Thoracic aorta (tissue), 2 donors: ENCODE results near the gene RPL37A. TPM values are rescaled to one million over a fixed set of nuclear protein-coding genes. Genes with fewer than 3 reads are reported as not detected.
A peak's percentile ranks its signal among the peaks of the same experiment; 100 is the strongest.

Experiments
- ATAC-seq: fragments of 150-250 bp; one replicate; pipeline ENCODE4 v1.8.0; 2017; ENCODE audit warnings: low read depth; ENCODE audit not compliant: insufficient number of reproducible peaks, low FRiP score
- DNase-seq: peaks from one replicate; pipeline ENCODE4 v3.0.0-alpha.2; 2020; ENCODE audit warnings: low spot score
- H3K27ac ChIP-seq, 2 donors: fragments of 200-600 bp; sonication (generic); 1 replicate in 1 of 2; 2 replicates in 1 of 2; pipeline ENCODE4 v1.5.1; 2016; ENCODE audit warnings: mild to moderate bottlenecking in 2 of 2, moderate library complexity in 2 of 2
- H3K27me3 ChIP-seq: fragments of 200-600 bp; sonication (generic); replicated peaks from 2 replicates; pipeline ENCODE4 v1.6.0; 2016; ENCODE audit warnings: mild to moderate bottlenecking; ENCODE audit not compliant: insufficient read depth
- H3K36me3 ChIP-seq: fragments of 200-600 bp; sonication (generic); one replicate; pipeline ENCODE4 v1.5.1; 2016
- H3K4me1 ChIP-seq, 2 donors: fragments of 200-600 bp; sonication (generic); 1 replicate in 1 of 2; 2 replicates in 1 of 2; pipeline versions ENCODE4 v1.5.1 to v1.6.0; 2016; ENCODE audit warnings: low read depth in 2 of 2, mild to moderate bottlenecking in 1 of 2; ENCODE audit not compliant: control insufficient read depth in 1 of 2
- H3K4me3 ChIP-seq: fragments of 200-600 bp; sonication (generic); 2 replicates; pipeline ENCODE4 v1.5.1; 2016; ENCODE audit warnings: mild to moderate bottlenecking
- H3K9me3 ChIP-seq: fragments of 200-600 bp; sonication (generic); 2 replicates; pipeline ENCODE4 v1.5.1; 2016
- CTCF ChIP-seq: fragments of 200-600 bp; sonication (generic); IDR thresholded peaks from one replicate; pipeline ENCODE4 v1.5.1; 2019; ENCODE audit warnings: antibody characterized with exemption
- total RNA-seq, 2 donors: library from RNA; depleted of rRNA; stranded (reverse); fragments of >200 nt; gene quantifications; one replicate each; pipeline versions ENCODE4 v1.1.0 to v1.2.3, GENCODE V29; 2016

The RPL37A gene
- total RNA-seq, 2 donors from 2014 or later: 422 to 464 TPM

- TF ChIP-seq CTCF: no peak
- Histone ChIP-seq H3K4me3 (no peak overlapping the region), H3K27ac (peak overlapping the region; percentile 10 to 25), H3K27me3 (no peaks in the 10 kb centered on the region), H3K9me3 (no peaks in the 10 kb centered on the region), H3K4me1 (peaks cover 17 to 30% of the 10 kb centered on the region in 2 donors), H3K36me3 (no peaks in the 10 kb centered on the region)
- no peak for DNase-seq
- ATAC-seq: no peak
These were observed 33.9 kb downstream of the RPL37A start for GRCh38 chr2:216532562-216532961.

GRCh38 chr2:216533609-216534008 is 35.0 kb downstream of the RPL37A start:
- no peak for TF ChIP-seq CTCF
- no peaks in the 10 kb centered on the region for H3K9me3 ChIP-seq

GRCh38 chr2:216534809-216535208 is 36.2 kb downstream of the RPL37A start:
- Histone ChIP-seq H3K27me3 (no peaks in the 10 kb centered on the region), H3K36me3 (no peaks in the 10 kb centered on the region), H3K4me1 (peaks cover 17 to 39% of the 10 kb centered on the region in 2 donors), H3K4me3 (no peak overlapping the region), H3K9me3 (no peaks in the 10 kb centered on the region), H3K27ac (peak overlapping the region; percentile 89 to 90)
- no peak for TF ChIP-seq CTCF
- ATAC-seq (no peak), DNase-seq (no peak)

More at GRCh38 chr2:216533609-216534008, 35.0 kb downstream of the RPL37A start:
- ATAC-seq: no peak
- Histone ChIP-seq H3K27ac (peak overlapping the region; percentile 14 to 90), H3K27me3 (no peaks in the 10 kb centered on the region), H3K36me3 (no peaks in the 10 kb centered on the region), H3K4me1 (peaks cover 17 to 30% of the 10 kb centered on the region in 2 donors), H3K4me3 (no peak overlapping the region)
- DNase-seq: no peak

- peak overlapping the region; percentile 89 to 90 for H3K27ac ChIP-seq
- ATAC-seq: peak; percentile 61
- DNase-seq: peak; percentile 61
- H3K9me3 ChIP-seq: no peaks in the 10 kb centered on the region
- peaks cover 24 to 46% of the 10 kb centered on the region in 2 donors for H3K4me1 ChIP-seq
- no peaks in the 10 kb centered on the region for H3K36me3 ChIP-seq
- peak overlapping the region; percentile 22 for H3K4me3 ChIP-seq
- TF ChIP-seq CTCF: no peak
- no peaks in the 10 kb centered on the region for H3K27me3 ChIP-seq
These were observed 36.9 kb downstream of the RPL37A start for GRCh38 chr2:216535454-216535995.

- H3K4me3 ChIP-seq: no peak overlapping the region
- peak overlapping the region in 1 of 2 donors; percentile 90 for H3K27ac ChIP-seq
- DNase-seq (no peak), ATAC-seq (no peak)
- TF ChIP-seq CTCF: no peak
- peaks cover 31 to 56% of the 10 kb centered on the region in 2 donors for H3K4me1 ChIP-seq
- no peaks in the 10 kb centered on the region for H3K9me3 ChIP-seq
- H3K27me3 ChIP-seq: no peaks in the 10 kb centered on the region
- no peaks in the 10 kb centered on the region for H3K36me3 ChIP-seq
These were observed 38.1 kb downstream of the RPL37A start for GRCh38 chr2:216536734-216537210.
